22Rv1 (cell line): Measurements from ENCODE around the gene CKMT1B.
"Not testable (repeated sequence)": the region's sequence is repeated elsewhere in the genome, so short reads cannot be mapped to it uniquely, and the experiment has no call there.

Experiments
- H3K27ac ChIP-seq: fragments of 450-650 bp; 2 replicates; pipeline ENCODE4 v1.5.1; 2017
- ZFX ChIP-seq: fragments of 450-650 bp; IDR thresholded peaks from 2 replicates; pipeline ENCODE4 v1.6.1; 2017; ENCODE audit warnings: antibody characterized with exemption, borderline replicate concordance
- TF ChIP-seq, protein P1 (sequence below): fragments of 450-650 bp; IDR thresholded peaks from 2 replicates; pipeline ENCODE4 v1.5.1; 2017; ENCODE audit warnings: mild to moderate bottlenecking

Gene CKMT1B

DNA sequence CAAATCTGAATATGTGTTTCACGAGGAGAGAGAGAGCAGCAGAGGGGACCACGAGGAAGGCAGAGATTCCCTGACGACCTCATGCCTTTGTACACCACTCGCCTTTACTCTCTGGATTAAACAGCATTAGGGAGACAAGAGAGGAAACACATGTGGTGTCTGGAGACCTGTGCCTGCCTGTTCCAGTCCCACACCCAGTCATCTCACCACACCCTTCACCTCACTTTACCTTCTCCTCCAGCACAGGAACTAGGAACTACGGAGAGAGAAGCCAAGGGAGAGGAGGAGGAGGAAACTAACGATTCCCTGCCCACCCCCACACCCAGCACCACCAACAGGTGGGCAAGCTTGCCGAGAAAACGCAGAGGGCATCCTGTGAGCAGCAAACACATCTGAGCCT, 986 bp upstream of the CKMT1B start:
- not testable (repeated sequence) for H3K27ac ChIP-seq

DNA sequence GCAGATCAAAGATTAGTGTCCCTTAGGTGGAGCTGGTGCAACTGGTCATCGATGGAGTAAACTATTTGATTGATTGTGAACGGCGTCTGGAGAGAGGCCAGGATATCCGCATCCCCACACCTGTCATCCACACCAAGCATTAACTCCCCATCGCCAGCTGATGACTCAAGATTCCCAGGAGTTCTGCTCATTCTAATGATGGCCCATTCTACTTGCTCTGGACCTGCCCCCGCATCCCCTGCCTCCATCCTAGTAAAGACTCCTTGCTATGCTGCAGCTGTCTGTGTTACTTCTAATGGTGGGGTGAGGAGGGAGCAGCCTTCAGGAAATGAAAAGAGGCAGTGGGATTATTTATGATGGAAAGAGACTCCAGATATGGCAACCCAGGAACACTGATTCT, 5.3 kb downstream of the CKMT1B start:
- H3K27ac ChIP-seq, result not testable (repeated sequence)

DNA sequence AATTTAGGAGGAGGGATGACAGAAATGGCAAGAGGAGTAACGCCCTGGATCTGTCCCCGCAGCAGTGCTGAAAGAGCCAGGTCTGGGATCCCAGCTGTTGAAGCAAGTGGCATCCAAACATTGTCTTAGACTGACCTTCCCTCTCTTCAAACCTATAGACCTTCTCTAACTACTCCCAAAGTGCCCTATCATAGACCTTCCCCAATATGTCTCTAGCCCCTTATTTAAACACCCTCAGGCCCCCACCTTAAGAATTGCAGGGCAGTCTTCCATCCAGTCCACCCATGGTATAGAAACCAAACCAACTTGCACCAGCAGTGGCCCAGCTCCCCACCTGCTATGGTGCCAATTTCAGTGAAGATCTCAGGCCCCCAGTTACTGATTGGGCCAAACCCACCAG, 6.4 kb downstream of the CKMT1B start:
- H3K27ac ChIP-seq, result not testable (repeated sequence)

DNA sequence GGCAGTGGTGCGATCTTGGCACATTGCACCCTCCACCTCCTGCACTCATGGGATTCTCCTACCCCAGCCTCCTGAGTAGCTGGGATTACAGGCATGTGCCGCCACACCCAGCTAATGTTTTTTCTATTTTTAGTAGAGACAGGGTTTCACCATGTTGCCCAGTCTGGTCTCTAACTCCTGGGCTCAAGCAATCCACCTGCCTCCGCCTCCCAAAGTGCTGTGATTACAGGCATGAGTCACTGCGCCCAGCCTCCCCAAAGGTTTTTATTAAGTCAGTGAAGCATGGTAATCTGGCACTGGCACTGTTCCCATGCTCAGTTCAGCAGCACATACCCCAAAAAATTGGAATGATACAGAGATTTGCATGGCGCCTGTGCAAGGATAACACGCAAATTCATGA, 8.4 kb downstream of the CKMT1B start:
- not testable (repeated sequence) for H3K27ac ChIP-seq

DNA sequence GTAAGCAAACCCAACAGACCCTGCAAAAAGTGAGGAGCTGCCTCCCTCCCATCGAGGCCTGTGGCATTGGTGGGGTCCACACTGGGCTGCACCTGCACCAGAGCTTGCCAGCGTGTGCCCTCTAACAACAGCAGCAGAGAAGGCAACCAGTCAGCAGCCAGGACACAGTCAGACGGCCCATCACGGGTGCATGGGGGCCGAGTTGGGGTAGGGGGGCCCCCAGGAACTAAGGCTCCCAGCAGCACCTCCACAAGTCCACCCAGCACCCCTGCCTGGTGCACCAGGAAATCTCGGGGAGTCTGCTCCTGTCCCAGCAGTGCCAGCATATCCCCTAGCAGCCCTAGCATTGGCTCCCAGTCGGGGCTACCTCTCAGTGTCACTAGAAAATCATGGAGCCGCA, 23.9 kb downstream of the CKMT1B start:
- H3K27ac ChIP-seq, result not testable (repeated sequence)

DNA sequence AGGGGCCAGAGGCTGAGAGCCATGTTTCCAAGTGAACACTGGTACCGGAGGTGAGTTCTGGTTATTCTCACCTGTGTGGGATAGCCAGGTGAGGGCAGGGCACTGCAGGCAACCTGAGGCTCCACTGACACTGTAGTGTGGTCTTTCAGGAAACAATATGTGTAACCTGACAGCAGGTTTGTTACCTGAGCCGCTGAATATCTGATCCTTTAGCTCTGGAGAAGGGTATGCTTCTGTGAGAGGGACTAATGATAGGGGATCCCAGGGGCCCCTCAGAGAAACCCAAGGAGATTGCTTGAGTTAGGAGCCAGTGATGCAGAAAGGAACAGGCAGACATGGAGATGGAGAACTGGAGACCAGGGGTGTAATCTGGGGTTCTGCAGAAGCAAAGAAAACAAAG, 24.9 kb downstream of the CKMT1B start, which contains the start of gene STRC:
Gene STRC (minus strand): TSS at position 101 of the 400 bp plus-strand sequence. CDS start 78 bp downstream, at position 23.
- not testable (repeated sequence) for H3K27ac ChIP-seq

DNA sequence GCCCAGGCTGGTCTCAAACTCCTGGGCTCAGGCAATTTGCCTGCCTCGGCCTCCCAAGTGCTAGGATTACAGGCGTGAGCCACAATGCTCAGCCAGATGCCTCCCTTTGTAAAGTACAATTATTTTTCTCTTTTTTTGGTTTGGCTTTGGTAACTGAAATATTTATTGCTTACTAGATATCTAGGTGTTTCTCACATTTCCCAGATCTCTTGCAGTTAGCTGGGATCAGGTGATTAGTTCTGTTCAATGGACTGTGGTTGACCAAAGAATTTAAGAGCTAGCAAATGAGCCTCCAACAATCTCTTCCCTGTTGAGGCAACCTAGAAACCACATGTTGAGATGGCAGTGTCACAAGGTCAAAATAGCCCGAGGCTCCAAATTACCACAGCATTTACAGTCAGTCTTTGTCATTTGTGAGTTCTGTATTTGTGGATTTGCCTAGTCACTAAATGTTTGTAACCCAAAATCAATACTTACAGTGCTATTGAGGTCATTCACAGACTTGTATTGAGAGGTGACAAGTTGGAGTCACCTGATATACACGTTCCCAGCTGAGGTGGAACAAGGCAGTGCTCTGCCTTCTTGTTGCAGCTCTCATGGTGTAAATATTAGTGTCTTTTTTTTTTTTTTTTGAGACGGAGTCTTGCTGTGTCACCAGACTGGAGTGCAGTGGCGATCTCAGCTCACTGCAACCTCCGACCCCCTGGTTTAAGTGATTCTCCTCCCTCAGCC, 28.4 kb downstream of the CKMT1B start:
- H3K27ac ChIP-seq, result not testable (repeated sequence)

DNA sequence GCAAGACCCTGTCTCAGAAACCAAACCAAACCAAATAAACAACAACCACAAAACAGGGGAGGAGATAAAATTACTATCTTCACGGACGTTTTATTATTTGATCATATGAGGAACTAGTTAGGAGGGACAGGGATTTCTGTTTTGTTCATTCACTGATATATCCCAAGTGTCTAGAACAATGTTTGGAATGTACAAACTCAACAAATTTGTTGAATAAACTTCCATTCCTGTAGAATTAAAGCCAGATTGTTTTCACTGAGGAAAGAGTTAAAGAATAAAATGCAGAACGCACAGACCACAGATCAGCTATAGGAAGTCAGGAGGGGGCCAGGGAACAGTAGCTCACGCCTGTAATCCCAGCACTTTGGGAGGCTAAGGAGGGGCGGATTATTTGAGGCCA, 31.3 kb downstream of the CKMT1B start:
- no peak overlapping the region for H3K27ac ChIP-seq
- TF ChIP-seq ZFX, result no peak
- TF ChIP-seq, protein P1, sequence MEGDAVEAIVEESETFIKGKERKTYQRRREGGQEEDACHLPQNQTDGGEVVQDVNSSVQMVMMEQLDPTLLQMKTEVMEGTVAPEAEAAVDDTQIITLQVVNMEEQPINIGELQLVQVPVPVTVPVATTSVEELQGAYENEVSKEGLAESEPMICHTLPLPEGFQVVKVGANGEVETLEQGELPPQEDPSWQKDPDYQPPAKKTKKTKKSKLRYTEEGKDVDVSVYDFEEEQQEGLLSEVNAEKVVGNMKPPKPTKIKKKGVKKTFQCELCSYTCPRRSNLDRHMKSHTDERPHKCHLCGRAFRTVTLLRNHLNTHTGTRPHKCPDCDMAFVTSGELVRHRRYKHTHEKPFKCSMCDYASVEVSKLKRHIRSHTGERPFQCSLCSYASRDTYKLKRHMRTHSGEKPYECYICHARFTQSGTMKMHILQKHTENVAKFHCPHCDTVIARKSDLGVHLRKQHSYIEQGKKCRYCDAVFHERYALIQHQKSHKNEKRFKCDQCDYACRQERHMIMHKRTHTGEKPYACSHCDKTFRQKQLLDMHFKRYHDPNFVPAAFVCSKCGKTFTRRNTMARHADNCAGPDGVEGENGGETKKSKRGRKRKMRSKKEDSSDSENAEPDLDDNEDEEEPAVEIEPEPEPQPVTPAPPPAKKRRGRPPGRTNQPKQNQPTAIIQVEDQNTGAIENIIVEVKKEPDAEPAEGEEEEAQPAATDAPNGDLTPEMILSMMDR, result no peak

DNA sequence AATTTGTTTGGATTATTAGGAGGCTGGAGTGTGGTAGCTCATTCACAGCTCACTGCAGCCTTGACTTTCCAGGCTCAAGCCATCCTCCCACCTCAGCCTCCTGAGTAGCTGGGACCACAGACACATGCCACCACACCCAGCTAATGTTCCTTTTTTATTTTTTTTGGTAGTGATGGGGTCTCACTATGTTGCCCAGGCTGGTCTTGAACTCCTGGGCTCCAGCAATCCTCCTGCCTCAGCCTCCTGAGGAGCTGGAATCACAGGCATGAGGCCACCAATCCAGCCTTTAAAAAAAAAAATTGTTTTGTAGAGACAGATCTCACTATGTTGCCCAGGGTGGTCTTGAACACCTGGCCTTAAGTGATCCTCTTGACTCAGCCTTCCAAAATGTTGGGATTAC, 33.1 kb downstream of the CKMT1B start:
- not testable (repeated sequence) for H3K27ac ChIP-seq

DNA sequence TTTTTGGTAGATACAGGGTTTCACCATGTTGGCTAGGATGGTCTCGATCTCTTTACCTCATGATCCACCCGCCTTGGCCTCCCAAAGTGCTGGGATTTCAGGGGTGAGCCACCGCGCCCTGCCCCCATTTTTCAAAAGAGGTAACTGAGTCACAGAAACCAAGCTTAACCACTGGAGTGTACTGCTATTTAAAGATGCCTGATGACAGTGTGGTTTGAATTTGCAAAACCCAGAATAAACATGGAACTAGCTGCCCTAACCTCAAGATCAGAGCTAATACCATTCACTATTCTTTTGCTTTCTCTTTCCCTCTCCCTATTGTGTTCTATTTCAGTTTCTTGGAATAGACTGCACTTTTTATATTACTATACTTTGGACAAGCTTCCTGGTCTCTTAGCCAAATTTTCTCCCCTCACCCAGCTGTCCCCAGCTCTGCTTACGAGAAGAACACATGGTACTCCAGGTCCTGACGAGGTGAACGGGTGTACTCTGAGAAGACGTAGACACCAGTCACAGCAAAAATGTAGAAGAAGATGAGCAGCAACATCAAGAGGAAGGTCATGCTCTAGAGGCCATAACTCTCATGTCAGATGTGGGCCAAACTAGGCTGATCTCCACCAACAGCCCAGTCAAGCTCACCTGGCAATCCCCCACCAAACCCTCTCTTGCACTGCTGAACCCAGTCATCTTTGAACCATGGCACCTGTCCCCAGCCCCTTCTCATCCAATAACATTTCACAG, 44.8 kb downstream of the CKMT1B start:
- H3K27ac ChIP-seq, result not testable (repeated sequence)
